GM23338 (cell line): ENCODE results near the gene BANP. TPM values are rescaled to one million over a fixed set of nuclear protein-coding genes. Genes with fewer than 3 reads are reported as not detected.
"Not testable (repeated sequence)": the region's sequence is repeated elsewhere in the genome, so short reads cannot be mapped to it uniquely, and the experiment has no call there.

Experiments
- ATAC-seq: fragments of 200-7000 bp; cut with Tn5 transposase; 3 replicates; pipeline ENCODE4 v1.9.1; 2020
- DNase-seq: peaks from one replicate; pipeline ENCODE4 v3.0.0-alpha.2; 2015; ENCODE audit warnings: low spot score
- H2AFZ ChIP-seq: fragments of 200-600 bp; sonication (generic); 2 replicates; pipeline ENCODE4 v1.8.0; 2016; ENCODE audit warnings: antibody characterized with exemption, mild to moderate bottlenecking, moderate library complexity
- H3F3A ChIP-seq: fragments of 200-600 bp; sonication (generic); replicated peaks from 2 replicates; pipeline ENCODE4 v1.8.0; 2017; ENCODE audit warnings: antibody characterized with exemption, mixed run types, low read depth
- H3K27ac ChIP-seq: fragments of 200-600 bp; sonication (generic); 2 replicates; pipeline ENCODE4 v1.6.1; 2016; ENCODE audit warnings: low read depth
- H3K27me3 ChIP-seq: fragments of 200-600 bp; sonication (generic); 2 replicates; pipeline ENCODE4 v1.8.0; 2016; ENCODE audit warnings: mild to moderate bottlenecking, mixed run types, moderate library complexity; ENCODE audit not compliant: insufficient read depth
- H3K36me3 ChIP-seq: fragments of 200-600 bp; sonication (generic); 2 replicates; pipeline ENCODE4 v1.8.0; 2016; ENCODE audit warnings: mild to moderate bottlenecking; ENCODE audit not compliant: insufficient read depth
- H3K4me1 ChIP-seq: fragments of 200-600 bp; sonication (generic); 2 replicates; pipeline ENCODE4 v1.8.0; 2016; ENCODE audit warnings: mild to moderate bottlenecking, moderate library complexity; ENCODE audit not compliant: insufficient read depth
- H3K4me2 ChIP-seq: fragments of 200-600 bp; sonication (generic); 2 replicates; pipeline ENCODE4 v1.7.1; 2017; ENCODE audit warnings: mixed run types
- H3K4me3 ChIP-seq: fragments of 200-600 bp; sonication (generic); 2 replicates; pipeline ENCODE4 v1.6.1; 2016; ENCODE audit warnings: mixed run types
- H3K79me2 ChIP-seq: fragments of 200-600 bp; sonication (generic); replicated peaks from 2 replicates; pipeline ENCODE4 v1.8.0; 2017; ENCODE audit warnings: mild to moderate bottlenecking; ENCODE audit not compliant: insufficient read depth
- H3K9me2 ChIP-seq: fragments of 200-600 bp; sonication (generic); 2 replicates; pipeline ENCODE4 v1.8.0; 2017; ENCODE audit not compliant: insufficient read depth
- H4K20me1 ChIP-seq: fragments of 200-600 bp; sonication (generic); replicated peaks from 2 replicates; pipeline ENCODE4 v1.8.0; 2017; ENCODE audit warnings: mild to moderate bottlenecking; ENCODE audit not compliant: insufficient read depth
- H3K27ac Mint-ChIP-seq: 2 replicates; pipeline ENCODE4 v1.8.0; 2020; ENCODE audit warnings: inconsistent platforms, mild to moderate bottlenecking, moderate library complexity, mixed read lengths
- H3K27me3 Mint-ChIP-seq: 3 replicates; pipeline ENCODE4 v1.8.0; 2022; ENCODE audit warnings: low read depth, mild to moderate bottlenecking, moderate library complexity, mixed read lengths, inconsistent platforms; ENCODE audit not compliant: insufficient read depth, poor library complexity
- H3K36me3 Mint-ChIP-seq: 3 replicates; pipeline ENCODE4 v1.8.0; 2021; ENCODE audit warnings: low read depth, mild to moderate bottlenecking, inconsistent platforms, moderate library complexity, mixed read lengths
- H3K4me1 Mint-ChIP-seq: 3 replicates; pipeline ENCODE4 v1.8.0; 2020; ENCODE audit warnings: mild to moderate bottlenecking, inconsistent platforms, mixed read lengths
- H3K4me3 Mint-ChIP-seq: 3 replicates; pipeline ENCODE4 v1.8.0; 2021; ENCODE audit warnings: moderate library complexity, mild to moderate bottlenecking, inconsistent platforms, mixed read lengths
- H3K9me3 Mint-ChIP-seq: 3 replicates; pipeline ENCODE4 v1.8.0; 2020; ENCODE audit warnings: moderate library complexity, mild to moderate bottlenecking, inconsistent platforms, mixed read lengths
- EZH2phosphoT487 ChIP-seq: fragments of 200-600 bp; sonication (generic); IDR thresholded peaks from one replicate; pipeline ENCODE4 v1.8.1; 2018; ENCODE audit warnings: antibody characterized with exemption; ENCODE audit not compliant: unreplicated experiment
- ZNF462 ChIP-seq: fragments of 250-450 bp; sonication (Bioruptor Pico); IDR thresholded peaks from 2 replicates; pipeline ENCODE4 v1.5.0; 2020; ENCODE audit warnings: mild to moderate bottlenecking, moderate library complexity
- polyA plus RNA-seq: library from polyadenylated mRNA; unstranded; fragments of >200 nt; fragmentation: Nextera tagmentation; extraction: Ambion mirVana; gene quantifications from 2 replicates; pipeline ENCODE4 v1.2.1, GENCODE V29; 2016
- total RNA-seq: library from RNA; depleted of rRNA; stranded (reverse); fragments of >200 nt; shearing (Covaris generic); gene quantifications from 2 replicates; pipeline ENCODE4 v1.2.3, GENCODE V29; 2014

BANP gene
- total and polyA plus RNA-seq, 2 experiments from 2014 or later, result 22.3 to 48.0 TPM

DNA sequence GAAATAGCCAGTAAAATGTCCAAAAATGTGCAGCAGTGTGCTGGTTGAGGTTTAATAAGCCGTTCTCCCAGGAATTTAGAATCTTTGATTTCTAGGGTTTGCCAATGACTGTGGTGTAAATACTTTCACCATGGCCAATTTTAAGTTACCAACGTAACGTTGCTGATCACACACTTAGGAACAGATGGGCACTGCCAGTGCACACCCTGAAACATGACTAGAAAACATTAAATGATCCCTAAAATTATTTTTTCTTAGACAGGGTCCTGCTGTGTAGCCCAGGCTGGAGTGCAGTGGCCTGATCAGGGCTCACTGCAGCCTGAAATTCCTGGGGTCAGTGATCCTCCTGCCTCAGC, 18.1 kb upstream of the BANP start (continued):
- TF ChIP-seq ZNF462 (CRISPR knock-in tag), result no peak
- no peak for TF ChIP-seq EZH2phosphoT487

DNA sequence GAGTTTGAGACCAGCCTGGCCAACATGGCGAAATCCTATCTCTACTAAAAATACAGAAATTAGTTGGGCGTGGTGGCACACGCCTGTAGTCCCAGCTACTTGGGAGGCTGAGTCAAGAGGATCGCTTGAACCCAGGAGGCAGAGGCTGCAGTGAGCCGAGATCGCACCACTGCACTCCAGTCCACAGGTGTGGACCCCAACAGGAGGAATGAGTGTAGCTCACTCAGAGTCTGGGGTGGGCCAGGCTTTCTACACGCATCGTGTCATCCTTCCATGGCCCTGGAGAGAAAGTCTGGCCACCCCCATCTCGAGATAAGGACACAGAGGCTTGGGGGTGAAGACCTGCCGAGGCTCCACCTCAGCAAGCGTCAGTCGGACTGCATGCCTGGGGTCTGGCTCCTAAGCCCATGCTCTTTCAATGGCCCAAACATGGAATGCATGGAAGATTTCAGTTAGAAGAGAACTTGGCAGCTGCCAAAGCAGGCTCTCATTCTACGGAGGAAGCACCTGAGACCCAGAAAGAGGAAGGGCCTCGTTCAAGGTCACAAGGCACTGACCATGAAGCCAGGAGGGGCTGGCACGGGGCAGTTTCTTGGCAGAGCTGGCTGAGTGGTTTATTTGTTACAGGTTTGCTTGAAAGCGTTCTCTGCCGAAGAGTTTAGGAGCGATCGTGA, 16.3 kb upstream of the BANP start:
- not testable (repeated sequence) for H2AFZ ChIP-seq, H3K79me2 ChIP-seq, H3K36me3 ChIP-seq, H3K4me1 Mint-ChIP-seq, H4K20me1 ChIP-seq, H3K27ac Mint-ChIP-seq, H3K27me3 ChIP-seq, H3K9me3 Mint-ChIP-seq, H3K4me2 ChIP-seq, H3K36me3 Mint-ChIP-seq, H3F3A ChIP-seq, H3K9me2 ChIP-seq, H3K4me3 Mint-ChIP-seq, DNase-seq, ATAC-seq, H3K27ac ChIP-seq, H3K4me1 ChIP-seq, H3K4me3 ChIP-seq
- peaks cover 11% of the 10 kb centered on the region for H3K27me3 Mint-ChIP-seq

DNA sequence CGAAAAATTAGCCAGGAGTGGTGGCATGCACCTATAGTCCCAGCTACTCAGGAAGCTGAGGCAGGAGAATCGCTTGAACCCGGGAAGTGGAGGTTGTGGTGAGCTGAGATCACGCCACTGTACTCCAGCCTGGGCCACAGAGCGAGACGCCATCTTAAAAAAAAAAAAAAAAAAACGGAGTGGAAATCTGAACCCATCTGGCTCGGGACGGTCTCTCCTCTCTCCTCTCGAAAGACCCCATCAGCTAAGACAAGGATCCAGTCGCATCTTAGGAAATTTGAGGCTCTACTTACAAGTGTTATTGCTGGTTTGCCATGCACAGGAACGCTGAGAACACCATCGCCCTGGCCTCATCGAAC, 15.2 kb upstream of the BANP start:
- H3K36me3 Mint-ChIP-seq, H3K27ac ChIP-seq, H3K27ac Mint-ChIP-seq, H3K27me3 ChIP-seq, H2AFZ ChIP-seq, H4K20me1 ChIP-seq, H3K4me2 ChIP-seq, H3K4me3 ChIP-seq, H3K4me1 ChIP-seq, ATAC-seq, DNase-seq, H3K4me1 Mint-ChIP-seq, H3K4me3 Mint-ChIP-seq, H3F3A ChIP-seq, H3K9me2 ChIP-seq, H3K36me3 ChIP-seq, H3K79me2 ChIP-seq, H3K9me3 Mint-ChIP-seq: not testable (repeated sequence)
- H3K27me3 Mint-ChIP-seq, result peaks cover 11% of the 10 kb centered on the region
